B cell (primary cell): ENCODE results near the gene ARHGAP32. TPM values are rescaled to one million over a fixed set of nuclear protein-coding genes. Genes with fewer than 3 reads are reported as not detected.

Experiments
- ATAC-seq: fragments of 200-7000 bp; cut with Tn5 transposase; one replicate; pipeline ENCODE4 v1.10.0; 2021; ENCODE audit warnings: low read depth, mild to moderate bottlenecking, moderate number of reproducible peaks, moderate library complexity
- CTCF ChIA-PET: fragments of 350-600 bp; sonication (Branson Sonifier 250); formaldehyde crosslinking; loops from one replicate; lab custom pipeline; 2021; ENCODE audit warnings: antibody characterized with exemption, inconsistent platforms; lab: Charles Lee
- POLR2A ChIA-PET: fragments of 350-600 bp; sonication (Branson Sonifier 250); formaldehyde crosslinking; loops from one replicate; lab custom pipeline; 2021; ENCODE audit warnings: antibody characterized with exemption; lab: Charles Lee
- DNase-seq: peaks from one replicate; pipeline ENCODE4 v3.0.0; 2013
- H2AFZ ChIP-seq: 2 replicates; pipeline ENCODE4 v1.6.1; 2012; ENCODE audit warnings: mild to moderate bottlenecking, low read depth, low read length; ENCODE audit not compliant: insufficient read depth, poor library complexity, severe bottlenecking
- H3K27ac ChIP-seq, 2 donors: 1 replicate in 1 of 2; 2 replicates in 1 of 2; pipeline ENCODE4 v1.5.1; 2012 to 2013; ENCODE audit warnings: low read length in 2 of 2, mild to moderate bottlenecking in 2 of 2, moderate library complexity in 1 of 2
- H3K27me3 ChIP-seq, 4 experiments: fragments of 200-600 bp in 1 of 4; sonication (generic) in 1 of 4; replicated peaks in 1 of 4; 1 replicate in 2 of 4; 2 replicates in 2 of 4; pipeline versions ENCODE4 v1.6.1 to v1.7.0; 2013 to 2016; ENCODE audit warnings: low read length in 3 of 4, mild to moderate bottlenecking in 2 of 4, mixed read lengths in 1 of 4, moderate library complexity in 1 of 4; ENCODE audit not compliant: insufficient read depth in 4 of 4, control insufficient read depth in 3 of 4; ENCODE audit errors: control extremely low read depth in 1 of 4
- H3K36me3 ChIP-seq, 2 experiments: replicated peaks in 1 of 2; 1 replicate in 1 of 2; 2 replicates in 1 of 2; pipeline versions ENCODE4 v1.6.1 to v1.7.1; 2013; ENCODE audit warnings: low read length in 1 of 2; ENCODE audit not compliant: insufficient read depth in 2 of 2, control insufficient read depth in 1 of 2; ENCODE audit errors: control extremely low read depth in 1 of 2, extremely low read depth in 1 of 2
- H3K4me1 ChIP-seq, 2 donors: fragments of 200-600 bp in 1 of 2; sonication (generic) in 1 of 2; 1 replicate in 1 of 2; 2 replicates in 1 of 2; pipeline versions ENCODE4 v1.5.1 to v1.6.1; 2013 to 2017; ENCODE audit warnings: low read length in 2 of 2; ENCODE audit not compliant: control insufficient read depth in 2 of 2, insufficient read depth in 2 of 2
- H3K4me2 ChIP-seq: replicated peaks from 2 replicates; pipeline ENCODE3; 2012; ENCODE audit warnings: mild to moderate bottlenecking, low read depth, low read length; ENCODE audit not compliant: poor library complexity, severe bottlenecking
- H3K4me3 ChIP-seq, 5 experiments: fragments of 200-600 bp in 1 of 5; sonication (generic) in 1 of 5; 1 replicate in 3 of 5; 2 replicates in 2 of 5; pipeline versions ENCODE4 v1.5.1 to v1.7.0; 2011 to 2016; ENCODE audit warnings: low read length in 4 of 5, mild to moderate bottlenecking in 4 of 5, low read depth in 2 of 5, control low read depth in 1 of 5, moderate library complexity in 1 of 5; ENCODE audit not compliant: insufficient read depth in 1 of 5; ENCODE audit errors: control extremely low read depth in 1 of 5, extremely low read depth in 1 of 5
- H3K79me2 ChIP-seq: fragments of 200-600 bp; sonication (generic); one replicate; pipeline ENCODE4 v1.6.0; 2016; ENCODE audit warnings: low read length; ENCODE audit not compliant: control insufficient read depth, insufficient read depth
- H3K9ac ChIP-seq: fragments of 200-600 bp; sonication (generic); 2 replicates; pipeline ENCODE4 v1.6.1; 2017; ENCODE audit warnings: mild to moderate bottlenecking, low read length, moderate library complexity
- H3K9me3 ChIP-seq, 3 donors: one replicate each; pipeline versions ENCODE4 v1.6.1 to v1.7.1; 2013; ENCODE audit warnings: low read length in 2 of 3; ENCODE audit not compliant: control insufficient read depth in 2 of 3, insufficient read depth in 1 of 3; ENCODE audit errors: control extremely low read depth in 1 of 3
- H4K20me1 ChIP-seq: 2 replicates; pipeline ENCODE4 v1.6.0; 2012; ENCODE audit warnings: mild to moderate bottlenecking, low read length; ENCODE audit not compliant: insufficient read depth, control insufficient read depth, poor library complexity, severe bottlenecking
- H3K27ac Mint-ChIP-seq: one replicate; pipeline ENCODE4 v1.8.0; 2021; ENCODE audit warnings: mixed read lengths
- H3K27me3 Mint-ChIP-seq: one replicate; pipeline ENCODE4 v1.8.0; 2021; ENCODE audit warnings: mixed read lengths
- H3K4me1 Mint-ChIP-seq: one replicate; pipeline ENCODE4 v1.8.0; 2021; ENCODE audit warnings: mixed read lengths
- H3K4me3 Mint-ChIP-seq: one replicate; pipeline ENCODE4 v1.8.0; 2021; ENCODE audit warnings: mixed read lengths
- H3K9me3 Mint-ChIP-seq: one replicate; pipeline ENCODE4 v1.8.0; 2022; ENCODE audit warnings: mixed read lengths; ENCODE audit not compliant: insufficient read depth
- EZH2 ChIP-seq: IDR thresholded peaks from 2 replicates; pipeline ENCODE4 v1.6.1; 2012; ENCODE audit warnings: borderline replicate concordance, low read depth, mild to moderate bottlenecking, moderate library complexity, low read length; ENCODE audit not compliant: insufficient read depth, poor library complexity, severe bottlenecking
- WGBS: methylation state at CpG from one replicate; pipeline ENCODE4 v1.1.5; 2013; ENCODE audit warnings: missing lambda C conversion rate; ENCODE audit not compliant: insufficient coverage; 5-methylcytosine and 5-hydroxymethylcytosine counted together
- intact Hi-C: fragments of 100-400 bp; cut with micrococcal nuclease; formaldehyde crosslinking; loops from one replicate; pipeline ENCODE4 v1.10.0; 2022
- polyA plus RNA-seq: library from polyadenylated mRNA; depleted of rRNA; stranded (reverse); fragments of >200 nt; gene quantifications from 2 replicates; pipeline ENCODE4 v1.2.3, GENCODE V29; 2012
- total RNA-seq, 2 donors: library from RNA; stranded (reverse); fragments of 120-200 nt in 1 of 2; gene quantifications; 1 replicate in 1 of 2; 2 replicates in 1 of 2; pipeline versions ENCODE4 v1.2.3 to v1.2.4, GENCODE V29; 2013 to 2022
- TF ChIP-seq, protein P1 (sequence below): fragments of 200-600 bp; IDR thresholded peaks from one replicate; pipeline ENCODE4 v1.8.0; 2022; ENCODE audit warnings: antibody characterized with exemption, mild to moderate bottlenecking

ARHGAP32 gene
- total and polyA plus RNA-seq, 2 donors (not counting 1 experiment from before 2014, with no cell fraction given): 4.4 to 10.6 TPM

DNA sequence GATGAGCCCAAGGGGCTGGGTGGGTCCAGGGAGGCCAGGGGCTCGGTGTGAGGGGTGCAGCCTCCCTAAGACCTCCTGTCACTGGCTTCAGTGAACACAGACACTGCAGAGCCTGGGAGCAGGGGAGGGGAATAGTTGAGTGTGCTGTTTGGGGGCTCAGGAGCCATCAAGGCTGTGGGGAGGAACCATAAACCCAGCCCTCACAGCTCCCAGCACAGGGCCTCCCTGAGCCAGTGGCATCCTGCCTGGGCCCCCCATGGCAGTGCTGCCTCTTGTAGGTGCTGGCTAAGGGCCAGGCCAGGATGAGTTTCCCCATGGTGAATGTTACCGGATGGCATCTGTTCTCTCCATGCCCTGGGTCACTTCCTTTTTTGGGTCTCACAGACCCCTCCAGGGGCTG is 275.4 kb downstream of the ARHGAP32 start:
- Histone ChIP-seq H3K36me3 (no peaks in the 10 kb centered on the region), H4K20me1 (no peaks in the 10 kb centered on the region), H3K9me3 (peaks cover 0 to 6% (median 0%) of the 10 kb centered on the region in 3 donors), H3K4me3 (no peak overlapping the region), H3K27me3 (peaks cover 0 to 21% (median 0%) of the 10 kb centered on the region in 4 experiments), H3K79me2 (no peaks in the 10 kb centered on the region), H3K4me2 (no peak overlapping the region), H3K27ac (no peak overlapping the region), H3K9ac (no peak overlapping the region), H2AFZ (no peak overlapping the region), H3K4me1 (peaks cover 0 to 4% of the 10 kb centered on the region in 2 donors)
- Mint-ChIP-seq H3K27me3 (peaks cover 45% of the 10 kb centered on the region), H3K4me3 (no peak overlapping the region), H3K27ac (no peak overlapping the region), H3K9me3 (no peaks in the 10 kb centered on the region), H3K4me1 (peaks cover 5% of the 10 kb centered on the region)
- CTCF ChIA-PET: interaction anchor here (1.0 kb wide), 1 partner anchor 31 kb away, joined by 3 read pairs; no protein-coding TSS in a partner anchor
- WGBS: 55% methylated on average over 1 of the region's 2 CpGs
- DNase-seq: no peak
- intact Hi-C loops: no loop called here
- no peak for TF ChIP-seq EZH2
- TF ChIP-seq, protein P1, sequence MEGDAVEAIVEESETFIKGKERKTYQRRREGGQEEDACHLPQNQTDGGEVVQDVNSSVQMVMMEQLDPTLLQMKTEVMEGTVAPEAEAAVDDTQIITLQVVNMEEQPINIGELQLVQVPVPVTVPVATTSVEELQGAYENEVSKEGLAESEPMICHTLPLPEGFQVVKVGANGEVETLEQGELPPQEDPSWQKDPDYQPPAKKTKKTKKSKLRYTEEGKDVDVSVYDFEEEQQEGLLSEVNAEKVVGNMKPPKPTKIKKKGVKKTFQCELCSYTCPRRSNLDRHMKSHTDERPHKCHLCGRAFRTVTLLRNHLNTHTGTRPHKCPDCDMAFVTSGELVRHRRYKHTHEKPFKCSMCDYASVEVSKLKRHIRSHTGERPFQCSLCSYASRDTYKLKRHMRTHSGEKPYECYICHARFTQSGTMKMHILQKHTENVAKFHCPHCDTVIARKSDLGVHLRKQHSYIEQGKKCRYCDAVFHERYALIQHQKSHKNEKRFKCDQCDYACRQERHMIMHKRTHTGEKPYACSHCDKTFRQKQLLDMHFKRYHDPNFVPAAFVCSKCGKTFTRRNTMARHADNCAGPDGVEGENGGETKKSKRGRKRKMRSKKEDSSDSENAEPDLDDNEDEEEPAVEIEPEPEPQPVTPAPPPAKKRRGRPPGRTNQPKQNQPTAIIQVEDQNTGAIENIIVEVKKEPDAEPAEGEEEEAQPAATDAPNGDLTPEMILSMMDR: no peak
- POLR2A ChIA-PET: no interaction called here
- ATAC-seq: no peak

DNA sequence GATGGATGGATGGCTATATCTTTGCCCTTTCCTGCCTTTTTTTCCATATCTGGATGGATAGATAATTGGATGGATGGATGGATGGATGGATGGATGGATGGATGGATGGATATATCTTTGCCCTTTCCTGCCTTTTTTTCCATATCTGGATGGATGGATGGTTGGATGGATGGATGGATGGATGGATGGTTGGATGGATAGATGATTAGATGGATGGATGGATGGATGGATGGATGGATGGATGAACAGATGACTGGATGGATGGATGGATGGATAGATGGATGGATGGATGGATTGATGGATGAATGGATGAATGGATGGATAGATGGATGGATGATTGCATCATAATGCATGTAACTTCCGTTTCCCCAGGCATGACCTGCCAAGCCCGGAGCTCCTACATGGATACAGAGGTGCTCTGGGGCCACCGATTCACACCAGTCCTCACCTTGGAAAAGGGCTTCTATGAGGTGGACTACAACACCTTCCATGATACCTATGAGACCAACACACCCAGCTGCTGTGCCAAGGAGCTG is 276.0 kb downstream of the ARHGAP32 start:
- Histone ChIP-seq H2AFZ (no peak overlapping the region), H3K27ac (no peak overlapping the region), H3K27me3 (peaks cover 0 to 21% (median 0%) of the 10 kb centered on the region in 4 experiments), H3K4me1 (peaks cover 0 to 4% of the 10 kb centered on the region in 2 donors), H3K79me2 (no peaks in the 10 kb centered on the region), H3K4me2 (no peak overlapping the region), H3K4me3 (no peak overlapping the region), H4K20me1 (no peaks in the 10 kb centered on the region), H3K9ac (no peak overlapping the region), H3K36me3 (no peaks in the 10 kb centered on the region), H3K9me3 (peaks cover 0 to 12% (median 0%) of the 10 kb centered on the region in 3 donors)
- DNase-seq: no peak
- POLR2A ChIA-PET: no interaction called here
- no peak overlapping the region for H3K27ac Mint-ChIP-seq
- no peak overlapping the region for H3K4me3 Mint-ChIP-seq
- CTCF ChIA-PET: no interaction called here
- H3K27me3 Mint-ChIP-seq: peaks cover 50% of the 10 kb centered on the region
- no peaks in the 10 kb centered on the region for H3K9me3 Mint-ChIP-seq
- no peak for TF ChIP-seq EZH2
- TF ChIP-seq, protein P1: no peak
- no peak for ATAC-seq
- WGBS: 100% methylated on average over 1 of the region's 3 CpGs
- intact Hi-C loops: no loop called here
- peaks cover 5% of the 10 kb centered on the region for H3K4me1 Mint-ChIP-seq
